Measurements from ENCODE around the gene MCL1. TPM values are rescaled to one million over a fixed set of nuclear protein-coding genes. Genes with fewer than 3 reads are reported as not detected.
"Not testable (repeated sequence)": the region's sequence is repeated elsewhere in the genome, so short reads cannot be mapped to it uniquely, and the experiment has no call there.

Gene MCL1
- total RNA-seq, 1 donor from 2014 or later = 103 TPM

- DNase-seq (ENCODE audit: low spot score); ATAC-seq: not testable (repeated sequence)
Measured at GRCh38 chr1:150573648-150574071, 5.8 kb downstream of the MCL1 start.

GRCh38 chr1:150572918-150573647 is 6.3 kb downstream of the MCL1 start:
- DNase-seq (ENCODE audit: low spot score) (no peak), ATAC-seq (no peak)

GRCh38 chr1:150568594-150568966 is 10.8 kb downstream of the MCL1 start:
- DNase-seq (ENCODE audit: low spot score) (no peak), ATAC-seq (peak; percentile 28)

GRCh38 chr1:150567717-150568593 is 11.5 kb downstream of the MCL1 start:
- DNase-seq (ENCODE audit: low spot score) = peak; percentile 91
- peak; percentile 85 for ATAC-seq

GRCh38 chr1:150567341-150567716 is 12.1 kb downstream of the MCL1 start:
- DNase-seq (ENCODE audit: low spot score) (no peak), ATAC-seq (peak; percentile 1)

GRCh38 chr1:150566589-150567340 is 12.6 kb downstream of the MCL1 start:
- DNase-seq (ENCODE audit: low spot score) = no peak
- no peak for ATAC-seq

GRCh38 chr1:150565240-150565991 is 14.0 kb downstream of the MCL1 start:
- not testable (repeated sequence) for DNase-seq (ENCODE audit: low spot score); ATAC-seq

GRCh38 chr1:150564051-150564991 is 15.1 kb downstream of the MCL1 start:
- ATAC-seq (no peak), DNase-seq (ENCODE audit: low spot score) (no peak)

GRCh38 chr1:150563340-150564038 is 15.9 kb downstream of the MCL1 start:
- ATAC-seq (no peak), DNase-seq (ENCODE audit: low spot score) (peak; percentile 65)

- DNase-seq (ENCODE audit: low spot score) (no peak), ATAC-seq (no peak)
Measured at GRCh38 chr1:150562446-150563339, 16.7 kb downstream of the MCL1 start.

GRCh38 chr1:150561974-150562445 is 17.4 kb downstream of the MCL1 start:
- DNase-seq (ENCODE audit: low spot score) (peak; percentile 95), ATAC-seq (peak; percentile 75)

GRCh38 chr1:150561254-150561973 is 18.0 kb downstream of the MCL1 start:
- ATAC-seq (peak; percentile 81), DNase-seq (ENCODE audit: low spot score) (peak; percentile 96)

GRCh38 chr1:150560576-150561253 is 18.7 kb downstream of the MCL1 start:
- DNase-seq (ENCODE audit: low spot score) = peak; percentile 87
- ATAC-seq = peak; percentile 68

- ATAC-seq = peak; percentile 50
- DNase-seq (ENCODE audit: low spot score) = peak; percentile 84
Measured at GRCh38 chr1:150560011-150560438, 19.4 kb downstream of the MCL1 start.

- ATAC-seq = no peak
- no peak for DNase-seq (ENCODE audit: low spot score)
Measured at GRCh38 chr1:150559656-150560010, 19.8 kb downstream of the MCL1 start.

All from left lobe of liver (tissue), 2 donors.